SH-SY5Y (cell line): ENCODE data around the gene AHI1.

Source experiments
- GATA2 ChIP-seq: IDR thresholded peaks from 2 replicates; pipeline ENCODE4 v1.6.1; 2011; ENCODE audit warnings: mild to moderate bottlenecking, low read depth, low read length
- GATA3 ChIP-seq: IDR thresholded peaks from 2 replicates; pipeline ENCODE4 v1.6.1; 2011; ENCODE audit warnings: low read depth, mild to moderate bottlenecking, low read length, moderate library complexity

DNA sequence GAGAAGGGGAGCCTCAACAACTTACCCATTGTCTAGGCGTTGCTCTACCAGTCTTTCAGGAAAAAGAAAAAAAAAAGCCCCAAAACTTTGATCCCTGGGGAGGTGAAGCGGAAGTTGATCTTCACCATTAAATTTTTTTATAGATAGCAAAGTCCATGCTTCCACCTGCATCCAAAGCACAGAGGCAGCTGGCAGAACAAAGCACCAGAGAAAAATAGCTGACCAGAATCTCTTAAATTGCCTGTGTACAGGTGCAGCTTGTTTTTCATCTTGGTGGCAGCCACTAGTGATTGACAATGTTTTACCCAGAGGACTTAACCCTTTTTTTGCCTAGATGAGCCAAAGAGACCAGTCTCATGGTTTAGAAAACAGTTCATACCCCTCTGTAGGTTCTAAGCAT, 230.5 kb downstream of the AHI1 start:
- TF ChIP-seq GATA2 (no peak), GATA3 (no peak)
